Sigmoid colon (tissue), 4 donors: ENCODE results near the gene KCNS3.

Experiments used
- CTCF ChIP-seq, 4 experiments: fragments of 450-650 bp in 3 of 4; fragments of 200-600 bp in 1 of 4; IDR thresholded peaks; one replicate each; pipeline ENCODE4 v1.5.1; 2016 to 2019; ENCODE audit warnings: antibody characterized with exemption in 4 of 4, mild to moderate bottlenecking in 3 of 4, moderate library complexity in 2 of 4
- EP300 ChIP-seq, 4 donors: sonication (generic); formaldehyde crosslinking; IDR thresholded peaks; one replicate each; pipeline ENCODE4 v1.6.1; 2017; ENCODE audit warnings: antibody characterized with exemption in 4 of 4

DNA sequence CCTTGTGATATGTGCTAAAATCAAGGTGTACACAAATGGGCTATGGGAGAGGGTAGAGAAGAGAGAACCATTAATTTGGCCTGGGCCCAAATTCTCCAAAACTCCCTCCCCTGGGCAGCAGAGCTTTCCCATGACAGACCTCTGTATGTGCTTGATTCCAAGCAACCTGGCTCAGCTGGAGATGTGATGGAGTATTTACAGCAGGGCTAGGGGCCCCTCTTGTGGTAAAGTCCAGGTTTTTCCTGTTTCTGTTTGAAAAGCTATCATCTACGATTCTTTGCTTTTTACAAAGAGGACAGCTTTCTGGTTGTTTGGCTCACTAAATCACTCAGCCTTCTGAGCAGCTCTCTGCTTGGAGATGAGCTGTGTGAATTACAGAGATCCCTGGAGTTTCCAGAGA lies 40.3 kb downstream of the KCNS3 start:
- TF ChIP-seq CTCF (IDR thresholded peaks at IDR 0.05) (peak in 1 of 4 experiments; percentile 7), EP300 (IDR thresholded peaks at IDR 0.05) (no peak)
